SU-DHL-6 (cell line): ENCODE measurements around the gene ORC6.

Experiments
- H2AFZ ChIP-seq: fragments of 200-600 bp; sonication (generic); 2 replicates; pipeline ENCODE4 v1.6.1; 2014; ENCODE audit warnings: low read depth, mild to moderate bottlenecking, moderate library complexity, mixed read lengths, antibody characterized with exemption, low read length; ENCODE audit not compliant: severe bottlenecking
- H3F3A ChIP-seq: fragments of 200-600 bp; shearing (Covaris generic); 2 replicates; pipeline ENCODE4 v1.6.0; 2016; ENCODE audit warnings: antibody characterized with exemption, mild to moderate bottlenecking; ENCODE audit not compliant: insufficient read depth
- H3K27ac ChIP-seq: fragments of 200-600 bp; sonication (generic); 2 replicates; pipeline ENCODE4 v1.5.1; 2016; ENCODE audit warnings: low read depth, mild to moderate bottlenecking, low read length, moderate library complexity, mixed read lengths
- H3K27me3 ChIP-seq: fragments of 200-600 bp; sonication (generic), shearing (Covaris generic); 2 replicates; pipeline ENCODE4 v1.6.0; 2014; ENCODE audit warnings: mild to moderate bottlenecking, low read length
- H3K36me3 ChIP-seq: fragments of 200-600 bp; sonication (generic); 2 replicates; pipeline ENCODE4 v1.6.1; 2014; ENCODE audit warnings: mild to moderate bottlenecking, low read length, mixed read lengths
- H3K4me2 ChIP-seq: fragments of 300-600, 200-600 bp; shearing (Covaris generic), sonication (generic); 2 replicates; pipeline ENCODE4 v1.6.0; 2014; ENCODE audit warnings: low read length, low read depth, mild to moderate bottlenecking; ENCODE audit not compliant: poor library complexity, severe bottlenecking
- H3K4me3 ChIP-seq: fragments of 200-600 bp; sonication (generic); 2 replicates; pipeline ENCODE4 v1.5.1; 2014; ENCODE audit warnings: antibody characterized with exemption, low read length, mild to moderate bottlenecking, mixed read lengths; ENCODE audit not compliant: insufficient read depth, poor library complexity, severe bottlenecking
- H3K79me2 ChIP-seq: fragments of 200-600 bp; sonication (generic); 2 replicates; pipeline ENCODE4 v1.6.1; 2014; ENCODE audit warnings: mild to moderate bottlenecking, low read length, moderate library complexity; ENCODE audit not compliant: insufficient read depth
- H3K9ac ChIP-seq: fragments of 200-600 bp; sonication (generic); 2 replicates; pipeline ENCODE4 v1.7.0; 2014; ENCODE audit warnings: mild to moderate bottlenecking, low read length
- H3K9me2 ChIP-seq: fragments of 200-600 bp; sonication (generic); replicated peaks from 2 replicates; pipeline ENCODE4 v1.6.1; 2014; ENCODE audit warnings: low read length; ENCODE audit not compliant: insufficient read depth
- H3K9me3 ChIP-seq: fragments of 200-600 bp; sonication (generic); 2 replicates; pipeline ENCODE4 v1.6.1; 2014; ENCODE audit warnings: low read length, mixed read lengths; ENCODE audit not compliant: insufficient read depth
- H4K20me1 ChIP-seq: fragments of 200-600 bp; sonication (generic); 2 replicates; pipeline ENCODE4 v1.6.1; 2014; ENCODE audit warnings: low read depth, mild to moderate bottlenecking, antibody characterized with exemption, low read length, moderate library complexity, mixed read lengths
- EZH2phosphoT487 ChIP-seq: fragments of 200-600 bp; sonication (generic), shearing (Covaris generic); conservative IDR thresholded peaks from 2 replicates; pipeline ENCODE4 v1.6.1; 2018; ENCODE audit warnings: mild to moderate bottlenecking, antibody characterized with exemption, low read length, moderate library complexity, mixed read lengths
- TF ChIP-seq, protein P1 (sequence below): fragments of 200-600 bp; sonication (generic); IDR thresholded peaks from one replicate; pipeline ENCODE4 v1.5.1; 2017; ENCODE audit warnings: antibody characterized with exemption, mild to moderate bottlenecking, low read length, moderate library complexity; ENCODE audit not compliant: insufficient read depth, poor library complexity, severe bottlenecking

ORC6 gene

GRCh38 chr16:46689365-46690280, at the start of gene ORC6:
Gene ORC6, plus strand, starts transcription at chr16:46689659. Its CDS starts 47 bp downstream, at chr16:46689706.
- peaks cover 23% of the 10 kb centered on the region for H3K36me3 ChIP-seq
- H3K9me2 ChIP-seq: no peaks in the 10 kb centered on the region
- peak within 1 kb of the TSS; percentile 92 for H2AFZ ChIP-seq
- peaks cover 25% of the 10 kb centered on the region for H4K20me1 ChIP-seq
- H3K27ac ChIP-seq: peak within 1 kb of the TSS; percentile 93
- peak within 1 kb of the TSS; percentile 99 for H3K4me3 ChIP-seq
- TF ChIP-seq, protein P1, sequence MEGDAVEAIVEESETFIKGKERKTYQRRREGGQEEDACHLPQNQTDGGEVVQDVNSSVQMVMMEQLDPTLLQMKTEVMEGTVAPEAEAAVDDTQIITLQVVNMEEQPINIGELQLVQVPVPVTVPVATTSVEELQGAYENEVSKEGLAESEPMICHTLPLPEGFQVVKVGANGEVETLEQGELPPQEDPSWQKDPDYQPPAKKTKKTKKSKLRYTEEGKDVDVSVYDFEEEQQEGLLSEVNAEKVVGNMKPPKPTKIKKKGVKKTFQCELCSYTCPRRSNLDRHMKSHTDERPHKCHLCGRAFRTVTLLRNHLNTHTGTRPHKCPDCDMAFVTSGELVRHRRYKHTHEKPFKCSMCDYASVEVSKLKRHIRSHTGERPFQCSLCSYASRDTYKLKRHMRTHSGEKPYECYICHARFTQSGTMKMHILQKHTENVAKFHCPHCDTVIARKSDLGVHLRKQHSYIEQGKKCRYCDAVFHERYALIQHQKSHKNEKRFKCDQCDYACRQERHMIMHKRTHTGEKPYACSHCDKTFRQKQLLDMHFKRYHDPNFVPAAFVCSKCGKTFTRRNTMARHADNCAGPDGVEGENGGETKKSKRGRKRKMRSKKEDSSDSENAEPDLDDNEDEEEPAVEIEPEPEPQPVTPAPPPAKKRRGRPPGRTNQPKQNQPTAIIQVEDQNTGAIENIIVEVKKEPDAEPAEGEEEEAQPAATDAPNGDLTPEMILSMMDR: peak; percentile 72
- no peak for TF ChIP-seq EZH2phosphoT487
- peaks cover 70% of the 10 kb centered on the region for H3K79me2 ChIP-seq
- H3K9me3 ChIP-seq: no peaks in the 10 kb centered on the region
- H3F3A ChIP-seq: peaks cover 8% of the 10 kb centered on the region; the same call in 1 of the 2 replicates
- H3K27me3 ChIP-seq: no peaks in the 10 kb centered on the region
- H3K9ac ChIP-seq: peak within 1 kb of the TSS; percentile 76
- H3K4me2 ChIP-seq: peak within 1 kb of the TSS; percentile 89

DNA sequence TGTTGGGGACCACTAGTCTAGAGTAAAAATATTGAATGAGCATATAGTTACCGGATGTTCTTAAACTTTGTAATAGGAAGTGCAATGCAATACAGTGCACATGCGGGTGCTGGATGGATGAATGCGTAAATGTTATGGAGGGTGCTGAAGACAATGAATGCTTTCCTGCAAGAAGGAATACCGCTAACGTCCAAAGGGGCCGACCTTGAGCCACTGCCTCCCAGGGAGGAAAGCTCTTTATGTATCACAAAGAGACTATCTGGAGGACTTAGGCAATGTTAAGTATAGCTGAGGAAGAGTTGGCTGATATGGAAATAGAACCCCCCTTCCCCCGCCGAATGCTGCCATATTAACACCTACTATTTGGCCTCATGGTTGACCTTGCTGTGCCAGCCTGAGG, 40.8 kb upstream of the ORC6 start:
- H3K79me2 ChIP-seq: no peaks in the 10 kb centered on the region
- TF ChIP-seq EZH2phosphoT487: no peak
- TF ChIP-seq, protein P1: no peak
- H3K9me3 ChIP-seq: no peaks in the 10 kb centered on the region
- no peak overlapping the region for H2AFZ ChIP-seq
- no peaks in the 10 kb centered on the region for H3K9me2 ChIP-seq
- no peak overlapping the region for H3K4me3 ChIP-seq
- H3K9ac ChIP-seq: no peak overlapping the region
- no peak overlapping the region for H3K27ac ChIP-seq
- H3K4me2 ChIP-seq: no peak overlapping the region
- H3K36me3 ChIP-seq: no peaks in the 10 kb centered on the region
- H3K27me3 ChIP-seq: no peaks in the 10 kb centered on the region
- H3F3A ChIP-seq: no peaks in the 10 kb centered on the region
- no peaks in the 10 kb centered on the region for H4K20me1 ChIP-seq

DNA sequence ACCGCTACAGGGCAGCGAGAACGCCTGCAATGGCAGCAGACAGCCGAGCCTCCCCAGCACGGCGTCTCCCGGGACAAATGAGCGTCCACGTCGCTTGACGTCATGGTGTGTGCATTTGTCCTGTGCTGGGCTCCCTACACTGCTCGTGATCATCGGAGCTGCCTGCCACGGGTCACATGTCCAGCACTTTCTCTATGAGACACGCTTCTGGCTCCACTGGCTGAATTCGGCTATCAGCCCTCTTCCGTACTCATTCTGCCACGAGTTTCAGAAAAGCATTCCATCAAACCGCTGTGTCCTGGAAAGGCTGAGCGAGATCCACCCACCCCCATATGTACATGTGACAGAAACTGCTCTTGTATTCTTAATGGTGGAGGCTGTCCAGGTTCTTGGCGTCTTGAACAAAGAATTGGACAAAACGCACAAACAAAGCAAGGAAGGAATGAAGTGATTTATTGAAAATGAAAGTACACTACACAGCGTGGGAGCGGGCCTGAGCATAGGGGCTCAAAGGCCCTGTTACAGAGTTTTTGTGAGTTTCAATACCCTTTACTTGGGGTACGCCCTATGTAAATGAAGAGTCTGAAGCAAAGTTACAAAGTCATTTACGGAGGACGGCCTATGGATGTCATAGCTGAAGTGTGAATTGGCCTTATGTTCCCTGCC, 39.7 kb upstream of the ORC6 start:
- no peak overlapping the region for H3K4me2 ChIP-seq
- no peaks in the 10 kb centered on the region for H3F3A ChIP-seq
- no peaks in the 10 kb centered on the region for H3K9me3 ChIP-seq
- no peaks in the 10 kb centered on the region for H3K27me3 ChIP-seq
- H2AFZ ChIP-seq: no peak overlapping the region
- no peaks in the 10 kb centered on the region for H3K9me2 ChIP-seq
- H3K9ac ChIP-seq: no peak overlapping the region
- H3K79me2 ChIP-seq: no peaks in the 10 kb centered on the region
- no peaks in the 10 kb centered on the region for H3K36me3 ChIP-seq
- no peak overlapping the region for H3K27ac ChIP-seq
- H4K20me1 ChIP-seq: no peaks in the 10 kb centered on the region
- H3K4me3 ChIP-seq: no peak overlapping the region
- TF ChIP-seq EZH2phosphoT487: no peak
- TF ChIP-seq, protein P1: no peak
